ENCODE results near the gene IPO11.
"Not testable (repeated sequence)": the region's sequence is repeated elsewhere in the genome, so short reads cannot be mapped to it uniquely, and the experiment has no call there.

Gene IPO11

GRCh38 chr5:62596691-62597090, 184.1 kb downstream of the IPO11 start:
- DNase-seq (ENCODE audit: low read depth in 2 of 2, low spot score in 1 of 2) = no peak

GRCh38 chr5:62597314-62597713, 184.8 kb downstream of the IPO11 start:
- DNase-seq (ENCODE audit: low read depth in 2 of 2, low spot score in 1 of 2) = no peak

GRCh38 chr5:62600560-62601252, 188.1 kb downstream of the IPO11 start:
- DNase-seq (ENCODE audit: low read depth in 2 of 2, low spot score in 1 of 2) = no peak

- DNase-seq (ENCODE audit: low read depth in 2 of 2, low spot score in 1 of 2) = no peak
Observed at GRCh38 chr5:62603934-62604333, 191.4 kb downstream of the IPO11 start.

- no peak for DNase-seq (ENCODE audit: low read depth in 2 of 2, low spot score in 1 of 2)
Observed at GRCh38 chr5:62605638-62606037, 193.1 kb downstream of the IPO11 start.

- no peak for DNase-seq (ENCODE audit: low read depth in 2 of 2, low spot score in 1 of 2)
Observed at GRCh38 chr5:62606878-62607277, 194.3 kb downstream of the IPO11 start.

GRCh38 chr5:62607615-62608014, 195.1 kb downstream of the IPO11 start:
- no peak for DNase-seq (ENCODE audit: low read depth in 2 of 2, low spot score in 1 of 2)

- DNase-seq (ENCODE audit: low read depth in 2 of 2, low spot score in 1 of 2) = no peak
Observed at GRCh38 chr5:62608529-62609511, 196.3 kb downstream of the IPO11 start.

GRCh38 chr5:62614355-62614754, 201.8 kb downstream of the IPO11 start:
- no peak for DNase-seq (ENCODE audit: low read depth in 2 of 2, low spot score in 1 of 2)

- no peak for DNase-seq (ENCODE audit: low read depth in 2 of 2, low spot score in 1 of 2)
Observed at GRCh38 chr5:62616615-62617277, 204.2 kb downstream of the IPO11 start.

- no peak for DNase-seq (ENCODE audit: low read depth in 2 of 2, low spot score in 1 of 2)
Observed at GRCh38 chr5:62617943-62618342, 205.4 kb downstream of the IPO11 start.

GRCh38 chr5:62620761-62621160, 208.2 kb downstream of the IPO11 start:
- DNase-seq (ENCODE audit: low read depth in 2 of 2, low spot score in 1 of 2) = no peak

GRCh38 chr5:62621280-62621679, 208.7 kb downstream of the IPO11 start:
- no peak for DNase-seq (ENCODE audit: low read depth in 2 of 2, low spot score in 1 of 2)

- DNase-seq (ENCODE audit: low read depth in 2 of 2, low spot score in 1 of 2) = no peak
Observed at GRCh38 chr5:62623271-62623670, 210.7 kb downstream of the IPO11 start.

- not testable (repeated sequence) for DNase-seq (ENCODE audit: low read depth in 2 of 2, low spot score in 1 of 2)
Observed at GRCh38 chr5:62624436-62624835, 211.9 kb downstream of the IPO11 start.

GRCh38 chr5:62626534-62626933, 214.0 kb downstream of the IPO11 start:
- DNase-seq (ENCODE audit: low read depth in 2 of 2, low spot score in 1 of 2) = no peak

GRCh38 chr5:62627121-62627520, 214.6 kb downstream of the IPO11 start:
- no peak for DNase-seq (ENCODE audit: low read depth in 2 of 2, low spot score in 1 of 2)

- no peak for DNase-seq (ENCODE audit: low read depth in 2 of 2, low spot score in 1 of 2)
Observed at GRCh38 chr5:62627901-62628300, 215.3 kb downstream of the IPO11 start.

GRCh38 chr5:62631909-62632580, 219.5 kb downstream of the IPO11 start:
- no peak for DNase-seq (ENCODE audit: low read depth in 2 of 2, low spot score in 1 of 2)

- no peak for DNase-seq (ENCODE audit: low read depth in 2 of 2, low spot score in 1 of 2)
Observed at GRCh38 chr5:62633243-62633642, 220.7 kb downstream of the IPO11 start.

GRCh38 chr5:62640446-62640845, 227.9 kb downstream of the IPO11 start:
- no peak for DNase-seq (ENCODE audit: low read depth in 2 of 2, low spot score in 1 of 2)
